Measurements from ENCODE around the gene LBX1. TPM values are rescaled to one million over a fixed set of nuclear protein-coding genes. Genes with fewer than 3 reads are reported as not detected.

The LBX1 gene
- total and polyA plus RNA-seq, 7 donors: 1.8 to 12.3 (median 7.4) TPM

- H3K9me3 ChIP-seq: no peaks in the 10 kb centered on the region
- no peak for TF ChIP-seq CTCF (IDR thresholded peaks at IDR 0.05)
- peaks cover 0 to 9% (median 0%) of the 10 kb centered on the region in 3 donors for H3K27me3 ChIP-seq (ENCODE audit: insufficient read depth in 3 of 3, low read length in 2 of 3)
- intact Hi-C loops (cut with DNase I): no loop called here
- H3K27ac ChIP-seq: no peak overlapping the region
- ATAC-seq (no peak), DNase-seq (no peak)
- no peaks in the 10 kb centered on the region for H3K4me1 ChIP-seq
- 58 to 80% (median 75%) methylated on average over 2 of the region's 2 CpGs for WGBS, 3 donors
- H3K36me3 ChIP-seq (ENCODE audit: insufficient read depth in 1 of 2, low read depth in 1 of 2): no peaks in the 10 kb centered on the region
- H3K4me3 ChIP-seq: no peak overlapping the region
These were observed 46.3 kb downstream of the LBX1 start for GRCh38 chr10:101182936-101183335.

Other genes with a start within 250 kb of the LBX1 start
- gene MRPL43, start 242.0 kb downstream of the LBX1 start, total RNA-seq: 10 to 100 TPM; 56.6 to 90.1 (median 72.6) TPM
- 100 to 1,000 TPM; 106 to 159 (median 111) TPM for gene MRPL43, start 242.0 kb downstream of the LBX1 start, polyA plus RNA-seq
- gene TWNK, start 241.9 kb downstream of the LBX1 start, total RNA-seq: 10 to 100 TPM; 11.0 to 29.0 (median 19.5) TPM
- gene TWNK, start 241.9 kb downstream of the LBX1 start, polyA plus RNA-seq: 10 to 100 TPM; 14.7 to 23.8 (median 22.6) TPM
- 10 to 100 TPM; 20.1 to 66.0 (median 28.7) TPM for gene LZTS2, start 229.7 kb downstream of the LBX1 start, total RNA-seq
- 10 to 100 TPM; 19.0 to 24.6 (median 20.0) TPM for gene LZTS2, start 229.7 kb downstream of the LBX1 start, polyA plus RNA-seq
- gene PDZD7, start 198.3 kb downstream of the LBX1 start, total RNA-seq: under 1 TPM in 2 of 4 donors, not detected in 2; 0.08 to 0.54 TPM
- gene PDZD7, start 198.3 kb downstream of the LBX1 start, polyA plus RNA-seq: under 1 TPM; 0.04 to 0.30 (median 0.06) TPM
- 1 to 10 TPM; 4.4 to 7.0 (median 4.9) TPM for gene SFXN3, start 198.2 kb downstream of the LBX1 start, total RNA-seq
- 1 to 10 TPM; 3.2 to 6.1 (median 4.9) TPM for gene SFXN3, start 198.2 kb downstream of the LBX1 start, polyA plus RNA-seq
- 10 to 100 TPM in 1 of 4 donors, 1 to 10 TPM in 3; 1.5 to 10.7 (median 5.2) TPM for gene KAZALD1, start 167.5 kb downstream of the LBX1 start, total RNA-seq
- gene KAZALD1, start 167.5 kb downstream of the LBX1 start, polyA plus RNA-seq: 1 to 10 TPM; 1.9 to 3.1 (median 3.0) TPM
- gene TLX1, start 98.2 kb downstream of the LBX1 start, total RNA-seq: not detected
- gene TLX1, start 98.2 kb downstream of the LBX1 start, polyA plus RNA-seq: not detected
- 10 to 100 TPM; 16.4 to 19.3 (median 17.0) TPM for gene BTRC, start 124.7 kb upstream of the LBX1 start, total RNA-seq
- gene BTRC, start 124.7 kb upstream of the LBX1 start, polyA plus RNA-seq: 10 to 100 TPM in 1 of 3 donors, 1 to 10 TPM in 2; 6.1 to 17.6 (median 7.8) TPM

All from psoas muscle (tissue), 8 donors.